ENCODE results near the gene THOC5. TPM values are rescaled to one million over a fixed set of nuclear protein-coding genes. Genes with fewer than 3 reads are reported as not detected.

THOC5 gene
- polyA plus RNA-seq, 1 donor from 2014 or later, result 33.4 TPM

GRCh38 chr22:29512031-29512430, 41.5 kb downstream of the THOC5 start:
- H3K4me2 ChIP-seq (ENCODE audit: low read length), result no peak overlapping the region
- H3K27me3 ChIP-seq (ENCODE audit: insufficient read depth, low read depth, low read length), result no peaks in the 10 kb centered on the region
- no peaks in the 10 kb centered on the region for H3K9me2 ChIP-seq (ENCODE audit: insufficient read depth, low read length)
- no peaks in the 10 kb centered on the region for H3K79me2 ChIP-seq (replicated peaks; ENCODE audit: insufficient read depth, low read length)
- no peaks in the 10 kb centered on the region for H3F3A ChIP-seq (ENCODE audit: insufficient read depth, low read length, poor library complexity, severe bottlenecking)
- H3K36me3 ChIP-seq (ENCODE audit: insufficient read depth, low read length), result no peaks in the 10 kb centered on the region
- no peak overlapping the region for H3K4me3 ChIP-seq (ENCODE audit: low read length)
- no peak overlapping the region for H3K9ac ChIP-seq (ENCODE audit: low read length)
- no peaks in the 10 kb centered on the region for H4K20me1 ChIP-seq (ENCODE audit: insufficient read depth)
- no peak overlapping the region for H3K27ac ChIP-seq (ENCODE audit: low read length)
- no peak overlapping the region for H2AFZ ChIP-seq (ENCODE audit: low read depth, low read length)
- no peaks in the 10 kb centered on the region for H3K9me3 ChIP-seq (ENCODE audit: low read length)
- no peak for TF ChIP-seq POLR2AphosphoS5 (IDR thresholded peaks at IDR 0.05)
- no peak for TF ChIP-seq EP300 (conservative IDR thresholded peaks at IDR 0.05; ENCODE audit: poor library complexity, severe bottlenecking)
- no peak for TF ChIP-seq REST (IDR thresholded peaks at IDR 0.05; ENCODE audit: borderline replicate concordance)
- TF ChIP-seq SMC3 (conservative IDR thresholded peaks at IDR 0.05; ENCODE audit: poor library complexity), result no peak
- no peak for TF ChIP-seq MXI1 (conservative IDR thresholded peaks at IDR 0.05; ENCODE audit: poor library complexity, severe bottlenecking)
- TF ChIP-seq EZH2 (IDR thresholded peaks at IDR 0.05; ENCODE audit: borderline replicate concordance, insufficient read depth, low read length, poor library complexity, severe bottlenecking), result no peak
- no peak for TF ChIP-seq CTCF (IDR thresholded peaks at IDR 0.05; ENCODE audit: poor library complexity, severe bottlenecking)
- TF ChIP-seq TAF1 (IDR thresholded peaks at IDR 0.05; ENCODE audit: low read depth), result no peak
- no peak for TF ChIP-seq RAD21 (conservative IDR thresholded peaks at IDR 0.05)

- Histone ChIP-seq H3K4me3 (ENCODE audit: low read length) (no peak overlapping the region), H3K9ac (ENCODE audit: low read length) (no peak overlapping the region), H3F3A (ENCODE audit: insufficient read depth, low read length, poor library complexity, severe bottlenecking) (no peaks in the 10 kb centered on the region), H3K79me2 (replicated peaks; ENCODE audit: insufficient read depth, low read length) (no peaks in the 10 kb centered on the region), H4K20me1 (ENCODE audit: insufficient read depth) (no peaks in the 10 kb centered on the region), H3K36me3 (ENCODE audit: insufficient read depth, low read length) (no peaks in the 10 kb centered on the region), H3K4me2 (ENCODE audit: low read length) (no peak overlapping the region), H2AFZ (ENCODE audit: low read depth, low read length) (no peak overlapping the region), H3K9me3 (ENCODE audit: low read length) (no peaks in the 10 kb centered on the region), H3K27me3 (ENCODE audit: insufficient read depth, low read depth, low read length) (no peaks in the 10 kb centered on the region), H3K9me2 (ENCODE audit: insufficient read depth, low read length) (no peaks in the 10 kb centered on the region), H3K27ac (ENCODE audit: low read length) (no peak overlapping the region)
- no peak for TF ChIP-seq EZH2 (IDR thresholded peaks at IDR 0.05; ENCODE audit: borderline replicate concordance, insufficient read depth, low read length, poor library complexity, severe bottlenecking)
- no peak for TF ChIP-seq EP300 (conservative IDR thresholded peaks at IDR 0.05; ENCODE audit: poor library complexity, severe bottlenecking)
- no peak for TF ChIP-seq MXI1 (conservative IDR thresholded peaks at IDR 0.05; ENCODE audit: poor library complexity, severe bottlenecking)
- no peak for TF ChIP-seq RAD21 (conservative IDR thresholded peaks at IDR 0.05)
- TF ChIP-seq CTCF (IDR thresholded peaks at IDR 0.05; ENCODE audit: poor library complexity, severe bottlenecking), result no peak
- TF ChIP-seq TAF1 (IDR thresholded peaks at IDR 0.05; ENCODE audit: low read depth), result no peak
- TF ChIP-seq POLR2AphosphoS5 (IDR thresholded peaks at IDR 0.05), result no peak
- no peak for TF ChIP-seq REST (IDR thresholded peaks at IDR 0.05; ENCODE audit: borderline replicate concordance)
- no peak for TF ChIP-seq SMC3 (conservative IDR thresholded peaks at IDR 0.05; ENCODE audit: poor library complexity)
These were observed 42.3 kb downstream of the THOC5 start for GRCh38 chr22:29511126-29511862.
